GM12872 (cell line): ENCODE results near the gene CMPK1.

ENCODE experiments used
- TF ChIP-seq, protein P1 (sequence below): IDR thresholded peaks from 3 replicates; pipeline ENCODE4 v1.5.1; 2011; ENCODE audit warnings: low read depth, mild to moderate bottlenecking, low read length, moderate library complexity; ENCODE audit not compliant: insufficient read depth

Gene CMPK1

DNA sequence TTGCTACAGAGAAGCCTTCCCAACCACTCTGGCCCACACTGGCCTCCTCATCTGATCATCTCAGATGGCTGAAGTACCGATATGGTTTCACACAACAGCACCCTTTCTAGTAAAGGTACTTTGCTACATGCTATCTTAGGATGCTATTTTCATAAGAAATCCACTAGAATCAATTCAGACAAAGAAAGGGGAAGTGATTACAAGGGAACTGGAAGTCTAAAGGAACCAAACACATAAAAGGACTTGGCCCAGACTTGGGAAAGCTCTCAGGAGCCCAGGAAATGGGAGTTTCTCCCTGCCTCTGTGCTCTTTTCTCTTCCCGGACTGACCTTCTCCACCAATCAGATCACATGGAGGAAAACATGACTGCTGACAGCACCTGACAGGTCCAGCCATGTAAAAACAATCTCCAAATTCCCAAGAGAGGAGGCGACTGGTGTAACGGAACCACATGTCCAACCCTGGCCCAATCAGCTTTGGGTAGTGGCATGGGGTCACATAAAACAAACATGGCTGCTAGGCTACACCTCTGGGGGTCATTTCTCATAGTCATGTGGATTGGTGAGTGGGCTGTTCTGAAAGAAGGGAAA lies 69.8 kb downstream of the CMPK1 start:
- TF ChIP-seq, protein P1, sequence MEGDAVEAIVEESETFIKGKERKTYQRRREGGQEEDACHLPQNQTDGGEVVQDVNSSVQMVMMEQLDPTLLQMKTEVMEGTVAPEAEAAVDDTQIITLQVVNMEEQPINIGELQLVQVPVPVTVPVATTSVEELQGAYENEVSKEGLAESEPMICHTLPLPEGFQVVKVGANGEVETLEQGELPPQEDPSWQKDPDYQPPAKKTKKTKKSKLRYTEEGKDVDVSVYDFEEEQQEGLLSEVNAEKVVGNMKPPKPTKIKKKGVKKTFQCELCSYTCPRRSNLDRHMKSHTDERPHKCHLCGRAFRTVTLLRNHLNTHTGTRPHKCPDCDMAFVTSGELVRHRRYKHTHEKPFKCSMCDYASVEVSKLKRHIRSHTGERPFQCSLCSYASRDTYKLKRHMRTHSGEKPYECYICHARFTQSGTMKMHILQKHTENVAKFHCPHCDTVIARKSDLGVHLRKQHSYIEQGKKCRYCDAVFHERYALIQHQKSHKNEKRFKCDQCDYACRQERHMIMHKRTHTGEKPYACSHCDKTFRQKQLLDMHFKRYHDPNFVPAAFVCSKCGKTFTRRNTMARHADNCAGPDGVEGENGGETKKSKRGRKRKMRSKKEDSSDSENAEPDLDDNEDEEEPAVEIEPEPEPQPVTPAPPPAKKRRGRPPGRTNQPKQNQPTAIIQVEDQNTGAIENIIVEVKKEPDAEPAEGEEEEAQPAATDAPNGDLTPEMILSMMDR: no peak

DNA sequence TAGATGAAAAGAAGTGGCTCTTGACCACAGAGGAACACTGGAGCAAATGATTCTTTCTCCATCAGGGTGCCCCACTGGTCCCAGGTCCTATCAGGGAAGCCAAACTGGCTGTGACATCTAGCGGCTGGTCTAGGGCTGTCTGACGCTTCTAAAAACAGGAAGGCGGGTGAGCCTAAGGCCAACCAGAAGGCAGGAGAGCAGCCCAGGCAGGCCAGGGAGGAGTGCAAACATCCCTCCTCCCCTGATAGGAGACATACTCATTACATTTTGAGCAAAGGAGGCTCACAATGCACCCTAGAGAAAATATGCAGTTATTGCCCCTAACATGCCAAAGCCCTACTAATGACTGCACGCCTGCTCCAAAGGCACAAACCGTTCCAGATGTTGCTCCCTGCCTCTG lies 72.1 kb downstream of the CMPK1 start:
- TF ChIP-seq, protein P1: no peak

DNA sequence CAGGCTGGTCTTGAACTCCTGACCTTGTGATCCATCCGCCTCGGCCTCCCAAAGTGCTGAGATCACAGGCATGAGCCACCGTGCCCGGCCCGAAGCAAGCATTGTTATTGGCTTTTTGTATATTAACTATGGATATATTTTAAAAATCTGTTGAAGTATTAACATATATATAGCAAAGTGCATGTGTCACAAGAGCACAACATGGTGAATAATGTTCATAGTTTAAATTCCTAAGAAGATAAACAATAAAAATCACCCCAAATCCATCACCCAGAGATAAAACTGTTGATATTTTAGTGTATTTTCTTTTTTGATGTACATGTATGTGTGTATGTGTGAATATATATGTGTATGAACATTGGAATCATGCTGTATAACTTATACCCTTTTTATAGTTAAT lies 73.4 kb downstream of the CMPK1 start:
- TF ChIP-seq, protein P1: no peak

DNA sequence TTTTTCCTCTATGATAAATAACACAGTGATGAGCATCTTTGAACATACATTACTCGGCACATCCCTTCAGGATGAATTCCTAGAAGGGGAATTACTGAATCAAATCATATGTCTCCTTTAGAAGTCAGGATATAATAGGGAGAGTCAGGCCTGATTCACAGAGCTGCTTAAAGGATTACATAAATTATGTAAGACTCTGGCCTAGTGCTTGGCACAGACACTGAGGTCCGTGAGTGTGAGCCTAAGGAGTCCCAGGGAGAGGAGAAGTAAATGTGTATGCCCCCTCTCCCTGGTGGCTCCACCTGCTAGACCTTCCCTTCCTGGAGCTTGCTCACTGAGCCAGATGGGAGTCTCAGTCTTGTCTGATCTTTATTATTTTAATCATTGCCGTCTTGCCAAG lies 73.9 kb downstream of the CMPK1 start:
- TF ChIP-seq, protein P1: no peak

DNA sequence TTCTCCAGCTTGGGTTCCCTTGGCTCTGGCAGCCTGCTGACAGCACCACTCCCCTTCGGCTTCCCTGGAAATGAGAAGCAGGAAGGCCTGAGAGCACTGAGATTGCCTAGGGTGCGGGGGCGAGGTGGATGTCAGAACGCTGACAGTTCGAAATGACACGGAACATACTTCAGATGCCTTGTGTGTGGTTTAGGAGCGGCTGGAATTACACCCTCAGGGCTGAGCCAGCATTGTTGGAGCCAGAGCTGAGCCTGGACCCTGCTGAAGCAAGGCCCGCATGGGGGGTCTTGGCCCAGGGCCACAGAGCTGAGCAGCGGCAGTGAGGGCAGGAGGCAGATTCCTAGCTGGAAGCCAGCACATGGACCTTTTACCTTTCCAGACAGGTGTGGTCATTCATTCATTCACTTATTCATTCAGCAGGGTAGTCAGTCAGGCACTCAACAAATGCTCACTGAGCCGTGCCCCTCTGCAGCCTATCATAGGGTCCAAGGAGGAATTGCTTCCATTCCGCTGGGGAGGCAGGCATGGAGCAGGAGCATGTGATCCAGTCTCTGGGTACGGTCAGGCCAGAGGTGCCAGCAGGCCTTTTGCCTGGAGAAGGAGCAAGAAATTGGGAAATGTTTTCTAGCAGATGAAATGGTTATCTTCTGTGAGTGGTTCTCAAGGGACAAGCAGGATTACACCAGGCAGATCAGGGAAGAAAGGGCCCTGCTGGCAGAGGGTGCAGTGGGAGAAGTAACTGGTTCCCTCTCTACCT lies 75.9 kb downstream of the CMPK1 start:
- TF ChIP-seq, protein P1: no peak

DNA sequence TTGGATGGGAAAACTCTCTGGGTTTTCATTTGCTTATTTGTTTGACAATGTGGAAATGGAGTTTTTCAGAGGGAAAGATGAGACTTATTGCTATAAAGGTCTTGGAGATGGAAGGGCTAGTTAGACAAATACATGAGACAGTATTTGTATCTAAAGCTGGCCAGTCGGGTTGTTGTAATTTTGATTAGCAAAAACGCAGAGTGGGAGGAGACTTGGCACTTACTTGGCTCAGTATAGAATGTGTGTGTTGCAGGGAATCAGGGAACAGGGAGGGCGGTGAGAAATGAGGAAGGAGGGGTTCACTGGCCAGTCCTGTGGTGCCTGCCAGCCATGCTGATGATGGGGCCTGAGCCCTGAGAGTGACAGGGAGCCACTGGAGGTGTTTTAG lies 76.5 kb downstream of the CMPK1 start:
- TF ChIP-seq, protein P1: no peak

DNA sequence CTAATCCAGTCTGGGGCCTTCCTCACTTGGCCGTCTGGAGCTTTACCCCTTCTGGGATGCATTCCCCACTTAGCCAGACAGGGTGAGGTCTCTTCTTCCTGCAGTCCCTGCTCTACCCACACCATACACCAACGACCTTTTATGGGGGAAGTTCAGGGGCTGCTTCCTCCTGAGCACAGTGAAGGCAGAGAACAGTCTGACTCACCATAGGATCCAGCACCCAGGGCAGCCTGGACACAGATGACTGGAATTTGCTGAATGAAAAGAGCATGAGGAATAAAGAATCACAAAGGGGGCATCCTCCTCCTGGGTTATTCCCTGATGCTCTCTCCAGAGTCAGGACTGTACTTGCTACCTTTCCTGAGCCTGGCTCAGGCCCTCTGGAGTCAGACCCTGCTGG lies 77.8 kb downstream of the CMPK1 start:
- TF ChIP-seq, protein P1: no peak
